ENCODE data around the gene HLA-E. TPM values are rescaled to one million over a fixed set of nuclear protein-coding genes. Genes with fewer than 3 reads are reported as not detected.

HLA-E gene
- total and polyA plus RNA-seq, 10 of the 15 experiments (the other 5 are each of a cell fraction or from before 2014, with no cell fraction given) = 35.1 to 483 (median 267) TPM

DNA sequence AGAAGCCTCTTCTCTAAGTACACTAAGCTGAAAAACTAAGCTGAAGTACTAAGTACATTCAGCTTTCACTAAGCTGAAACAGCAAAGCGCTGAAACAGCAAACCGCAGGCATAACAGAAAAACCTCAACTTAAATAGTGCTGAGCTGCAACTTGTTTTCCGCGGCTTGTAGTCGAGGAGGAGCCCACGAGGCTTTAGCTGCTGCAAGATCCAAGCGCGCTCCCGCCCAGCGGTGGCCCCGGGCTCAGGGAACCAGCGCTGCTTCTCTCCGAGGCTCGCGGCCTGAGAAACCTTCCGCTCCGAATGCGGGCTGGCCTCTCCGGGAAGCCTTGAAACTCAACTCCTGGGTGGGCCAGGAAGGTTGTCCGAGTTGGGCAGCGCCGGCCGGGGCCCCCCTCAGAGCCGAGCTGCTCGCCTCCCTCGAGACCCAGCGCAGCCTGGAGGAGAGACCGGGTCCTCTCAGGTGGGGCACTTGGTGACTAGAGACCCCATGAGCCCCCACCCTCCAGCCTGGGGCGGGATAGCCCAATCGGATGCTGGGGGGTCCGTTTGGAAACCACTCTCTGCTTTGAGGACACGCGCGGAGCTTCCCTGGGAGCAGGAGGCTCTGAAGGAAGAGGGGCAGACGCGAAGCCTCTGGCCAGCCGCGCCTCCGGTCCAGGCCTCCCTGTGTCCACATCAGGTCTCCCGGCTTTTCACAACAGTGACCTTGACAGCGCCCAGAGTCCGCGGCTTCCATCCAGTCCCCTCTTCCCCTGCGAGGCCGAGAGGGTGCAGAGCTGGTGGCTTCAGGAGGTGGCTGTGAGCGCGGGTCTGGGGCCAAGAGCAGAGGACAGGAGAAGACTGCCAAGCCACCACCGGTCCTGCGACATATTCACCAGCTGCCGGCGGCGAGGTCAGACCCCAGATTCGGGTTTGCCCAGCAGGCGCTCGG is 38.1 kb upstream of the HLA-E start:
- 27% methylated on average over 55 of the region's 55 CpGs for WGBS (ENCODE audit: insufficient coverage, insufficient replicate concordance, low lambda C conversion rate, missing lambda C conversion rate)
- H2AFZ ChIP-seq (ENCODE audit: control insufficient read depth, low read depth, low read length) = no peak overlapping the region
- H3K27ac ChIP-seq (ENCODE audit: control insufficient read depth, insufficient read depth) = no peak overlapping the region
- FAIRE-seq (peak; percentile 80), DNase-seq (ENCODE audit: low read depth, low spot score) (peak; percentile 36), ATAC-seq (peak; percentile 72)
- in situ Hi-C loops (cut with MboI) = no loop called here
- no peaks in the 10 kb centered on the region for H3K36me3 ChIP-seq (ENCODE audit: control insufficient read depth in 2 of 2, insufficient read depth in 2 of 2, low read length in 1 of 2)
- no peaks in the 10 kb centered on the region; the same call in 2 of the 3 replicates for H3K9me3 ChIP-seq (replicated peaks; ENCODE audit: control insufficient read depth, insufficient read depth, low read length)
- intact Hi-C loops (cut with micrococcal nuclease; ENCODE audit: unreplicated experiment) = loop anchor here (5.0 kb wide), 1 partner anchor 39 kb away; no protein-coding TSS in a partner anchor
- H3K4me3 ChIP-seq = no peak overlapping the region; the same call in 1 of the 2 replicates
- no peak overlapping the region for H3K9ac ChIP-seq (ENCODE audit: control insufficient read depth, insufficient read depth, low read length)
- SMC1A ChIA-PET (ENCODE audit: uncharacterized antibody, unreplicated experiment) = interaction anchor here (0.6 to 1.8 kb wide), 3 partner anchors 16 to 342 kb away, joined by 3 to 4 read pairs (median 3); no protein-coding TSS in a partner anchor
- CTCF ChIA-PET = interaction anchor here (0.5 to 2.8 kb wide), 15 partner anchors 9 to 508 kb away, joined by 3 to 17 read pairs (median 3); no protein-coding TSS in a partner anchor
- peak overlapping the region; percentile 75 for H3K4me2 ChIP-seq (ENCODE audit: control insufficient read depth, insufficient read depth)
- RAD21 ChIA-PET (ENCODE audit: unreplicated experiment) = interaction anchor here (0.7 to 1.8 kb wide), 3 partner anchors 9 to 636 kb away, joined by 3 to 7 read pairs (median 4); no protein-coding TSS in a partner anchor
- peaks cover 18% of the 10 kb centered on the region for H3K4me1 ChIP-seq (ENCODE audit: control insufficient read depth, insufficient read depth, low read length)
- H3K79me2 ChIP-seq (ENCODE audit: control insufficient read depth, insufficient read depth, low read length) = no peaks in the 10 kb centered on the region
- BruUV-seq (replicated peaks) = no TSS peak
- peaks cover 22 to 33% of the 10 kb centered on the region in 2 experiments for H3K27me3 ChIP-seq (replicated peaks in 1 of 2; ENCODE audit: control insufficient read depth in 2 of 2, insufficient read depth in 2 of 2, low read length in 1 of 2)
- no peak for TF ChIP-seq SP1 (IDR thresholded peaks at IDR 0.05; ENCODE audit: low read depth, low read length)
- peak; percentile 32 for TF ChIP-seq SUZ12 (IDR thresholded peaks at IDR 0.05; ENCODE audit: unreplicated experiment)
- no peak for TF ChIP-seq MTA3 (IDR thresholded peaks at IDR 0.05; ENCODE audit: borderline replicate concordance, low read length)
- no peak for TF ChIP-seq CHD4 (IDR thresholded peaks at IDR 0.05)
- peak; percentile 89 for TF ChIP-seq RUNX3 (IDR thresholded peaks at IDR 0.05; ENCODE audit: low read length)
- peaks cover 3% of the 10 kb centered on the region; the same call in 1 of the 2 replicates for H4K20me1 ChIP-seq (ENCODE audit: control insufficient read depth, insufficient read depth)
- POLR2A ChIA-PET = interaction anchor here (0.5 kb wide), 1 partner anchor 100 kb away, joined by 4 read pairs; no protein-coding TSS in a partner anchor

Data from GM12878 (cell line).